Stimulated activated CD8-positive, alpha-beta memory T cell treated with anti-CD3 and anti-CD28 coated beads, Interleukin-4, amount 100 ng/mL, for 1 hour (primary cell): ENCODE results near the gene TMEM63C.

ENCODE experiments used
- DNase-seq, 2 donors: peaks; one replicate each; pipeline ENCODE4 v3.0.0-alpha.2; 2020; ENCODE audit warnings: low read depth in 2 of 2, low spot score in 1 of 2

Gene TMEM63C

GRCh38 chr14:77197988-77198387, 16.4 kb downstream of the TMEM63C start:
- no peak for DNase-seq

- DNase-seq, result no peak
These were observed 17.0 kb downstream of the TMEM63C start for GRCh38 chr14:77198561-77198960.

GRCh38 chr14:77199590-77199989, 18.0 kb downstream of the TMEM63C start:
- no peak for DNase-seq

GRCh38 chr14:77200406-77200985, 18.9 kb downstream of the TMEM63C start:
- no peak for DNase-seq

- no peak for DNase-seq
These were observed 20.1 kb downstream of the TMEM63C start for GRCh38 chr14:77201696-77202095.

GRCh38 chr14:77203611-77204458, 22.2 kb downstream of the TMEM63C start:
- no peak for DNase-seq

DNA sequence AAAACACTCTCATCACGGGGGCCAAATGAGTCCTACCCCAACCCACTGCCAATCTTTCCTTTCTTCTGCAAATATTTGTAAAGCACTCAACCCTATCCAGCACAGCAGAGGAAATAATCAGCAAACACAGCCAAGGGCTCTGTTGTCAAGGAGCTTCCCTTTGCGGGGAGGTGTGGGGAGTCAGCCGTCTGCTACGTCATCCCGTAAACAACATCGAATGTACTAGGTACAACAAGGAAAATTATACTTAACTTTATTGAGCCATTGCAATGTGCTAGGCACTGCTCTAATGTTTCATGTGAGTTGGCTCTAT, 22.8 kb downstream of the TMEM63C start:
- DNase-seq, result no peak

- DNase-seq, result no peak
These were observed 23.3 kb downstream of the TMEM63C start for GRCh38 chr14:77204907-77205306.

GRCh38 chr14:77205566-77205965, 24.0 kb downstream of the TMEM63C start:
- DNase-seq, result no peak

- no peak for DNase-seq
These were observed 24.7 kb downstream of the TMEM63C start for GRCh38 chr14:77206261-77206824.

DNA sequence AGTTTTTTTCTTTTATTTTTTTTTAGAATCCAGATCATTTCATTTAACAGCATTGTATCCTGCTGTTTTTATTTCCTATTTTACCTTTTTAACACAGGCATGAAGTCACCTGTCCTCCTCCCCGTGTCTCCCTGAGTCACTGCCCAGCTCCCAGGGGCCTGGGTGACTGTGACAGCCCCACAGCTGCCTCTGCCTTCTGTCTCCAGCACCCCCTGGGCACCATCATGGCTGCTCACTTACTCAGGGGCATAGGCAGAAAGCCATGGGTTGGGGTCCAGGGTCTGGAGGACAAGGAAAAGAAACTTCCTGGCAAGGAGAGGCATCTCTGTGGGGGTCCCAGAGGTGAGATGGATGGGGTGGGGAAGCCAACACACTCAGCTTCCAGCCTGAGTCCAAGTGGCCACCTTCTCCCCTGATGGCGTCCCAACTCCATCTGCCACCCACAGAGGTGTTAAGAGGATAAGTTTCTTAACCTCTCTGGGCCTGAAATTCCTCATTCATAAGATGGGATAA, 25.3 kb downstream of the TMEM63C start:
- DNase-seq, result no peak

GRCh38 chr14:77208291-77208978, 26.8 kb downstream of the TMEM63C start:
- DNase-seq, result peak; percentile 7 to 9

- no peak for DNase-seq
These were observed 27.4 kb downstream of the TMEM63C start for GRCh38 chr14:77208979-77209318.

GRCh38 chr14:77212097-77212870, 30.7 kb downstream of the TMEM63C start:
- no peak for DNase-seq

GRCh38 chr14:77212943-77213678, 31.5 kb downstream of the TMEM63C start:
- DNase-seq, result no peak

DNA sequence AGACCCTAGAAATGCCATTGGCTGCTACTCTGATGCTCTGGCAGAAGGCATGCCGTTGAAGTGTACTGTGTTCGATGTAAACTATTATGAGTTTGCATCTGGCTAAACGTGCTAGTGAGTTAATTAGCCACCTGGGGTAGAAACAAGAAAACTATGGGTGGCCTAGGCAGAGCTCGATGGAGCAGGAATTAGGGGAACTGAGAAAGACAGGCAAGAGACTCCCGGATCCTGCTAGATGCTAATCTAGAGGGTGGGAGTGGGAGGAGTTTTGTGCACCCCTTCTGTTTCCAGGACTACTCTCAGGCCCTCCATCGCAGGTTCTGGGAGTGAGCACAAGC, 32.0 kb downstream of the TMEM63C start:
- DNase-seq, result no peak

DNA sequence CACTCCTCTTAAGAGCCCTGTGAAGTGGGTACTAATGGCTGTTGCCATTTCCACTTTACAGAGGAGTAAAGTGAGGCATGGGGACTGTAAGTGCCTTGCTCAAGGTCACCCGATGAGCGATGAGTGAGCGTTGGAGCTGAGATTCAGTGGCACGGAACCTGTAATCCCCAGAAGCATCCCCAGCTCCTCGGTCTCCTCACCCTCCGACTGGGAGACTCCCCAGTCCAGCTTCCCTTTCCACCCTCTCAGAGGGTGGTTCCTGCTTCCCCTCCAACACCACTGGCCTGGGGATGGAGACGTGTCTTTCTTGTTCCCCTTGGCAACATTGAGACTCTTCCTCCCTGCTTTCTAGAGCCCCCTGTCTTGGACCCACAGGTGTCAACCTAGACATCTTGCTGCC, 32.6 kb downstream of the TMEM63C start:
- DNase-seq, result no peak

DNA sequence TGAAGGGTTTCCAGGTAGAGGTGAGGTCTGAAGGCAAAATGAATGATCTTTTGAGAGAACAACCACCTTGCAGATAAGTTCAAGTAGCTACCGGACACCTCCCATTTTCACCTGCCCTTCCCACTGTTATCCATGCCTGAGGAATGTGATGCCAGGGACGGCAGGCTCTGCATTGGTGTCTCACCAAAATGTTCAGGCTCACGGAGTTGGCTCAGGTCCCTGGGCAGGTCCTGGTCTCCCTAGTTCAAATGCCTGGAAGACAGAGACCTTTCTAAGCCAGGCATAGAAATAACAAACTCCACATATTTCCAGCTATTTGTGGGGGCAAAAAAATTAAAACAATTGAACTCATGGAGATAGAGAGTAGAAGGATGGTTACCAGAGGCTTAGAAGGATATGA, 36.0 kb downstream of the TMEM63C start:
- no peak for DNase-seq

GRCh38 chr14:77219591-77219990, 38.0 kb downstream of the TMEM63C start:
- no peak for DNase-seq

GRCh38 chr14:77220246-77221017, 38.8 kb downstream of the TMEM63C start:
- no peak for DNase-seq
